Neuronal stem cell (in vitro differentiated cells): ENCODE data around the gene PCDHGA8.

Experiments
- DNase-seq: peaks from one replicate; pipeline ENCODE4 v3.0.0-alpha.2; 2013; ENCODE audit warnings: low spot score
- H2AFZ ChIP-seq: one replicate; pipeline ENCODE4 v1.6.1; 2013; ENCODE audit warnings: mild to moderate bottlenecking, low read length, inconsistent platforms
- H2AK5ac ChIP-seq: 2 replicates; pipeline ENCODE4 v1.6.1; 2013; ENCODE audit warnings: low read depth, mild to moderate bottlenecking, inconsistent platforms, low read length, moderate library complexity, mixed read lengths
- H2BK120ac ChIP-seq: 2 replicates; pipeline ENCODE4 v1.6.1; 2013; ENCODE audit warnings: low read depth, mild to moderate bottlenecking, inconsistent platforms, low read length, moderate library complexity, mixed read lengths
- H2BK12ac ChIP-seq: one replicate; pipeline ENCODE4 v1.6.1; 2013; ENCODE audit warnings: low read length, inconsistent platforms
- H2BK15ac ChIP-seq: 2 replicates; pipeline ENCODE4 v1.6.1; 2013; ENCODE audit warnings: mild to moderate bottlenecking, low read length, inconsistent platforms, mixed read lengths
- H2BK5ac ChIP-seq: one replicate; pipeline ENCODE4 v1.6.1; 2013; ENCODE audit warnings: inconsistent platforms, mild to moderate bottlenecking, low read length, moderate library complexity
- H3K14ac ChIP-seq: one replicate; pipeline ENCODE4 v1.6.1; 2013; ENCODE audit warnings: low read length, inconsistent platforms
- H3K18ac ChIP-seq: 2 replicates; pipeline ENCODE4 v1.6.1; 2013; ENCODE audit warnings: low read length, inconsistent platforms
- H3K23ac ChIP-seq: 2 replicates; pipeline ENCODE4 v1.6.1; 2013; ENCODE audit warnings: low read depth, mild to moderate bottlenecking, mixed read lengths, low read length, inconsistent platforms; ENCODE audit not compliant: poor library complexity
- H3K27ac ChIP-seq: replicated peaks from 3 replicates; pipeline ENCODE4 v1.5.1; 2013; ENCODE audit warnings: low read length, inconsistent platforms
- H3K27me3 ChIP-seq, 3 experiments: 2 replicates each; pipeline ENCODE4 v1.6.1; 2013; ENCODE audit warnings: low read length in 3 of 3, mild to moderate bottlenecking in 2 of 3, inconsistent platforms in 1 of 3, low read depth in 1 of 3, mixed read lengths in 1 of 3, moderate library complexity in 1 of 3; ENCODE audit not compliant: control insufficient read depth in 3 of 3, insufficient read depth in 3 of 3
- H3K36me3 ChIP-seq, 2 donors: replicated peaks in 1 of 2; 2 replicates each; pipeline ENCODE4 v1.6.1; 2013; ENCODE audit warnings: low read length in 2 of 2; ENCODE audit not compliant: control insufficient read depth in 2 of 2, insufficient read depth in 2 of 2
- H3K4ac ChIP-seq: 2 replicates; pipeline ENCODE4 v1.6.1; 2013; ENCODE audit warnings: inconsistent platforms, mild to moderate bottlenecking, low read length, moderate library complexity
- H3K4me1 ChIP-seq, 2 donors: 1 replicate in 1 of 2; 2 replicates in 1 of 2; pipeline ENCODE4 v1.6.1; 2013; ENCODE audit warnings: low read length in 2 of 2, low read depth in 1 of 2; ENCODE audit not compliant: control insufficient read depth in 2 of 2, insufficient read depth in 1 of 2
- H3K4me2 ChIP-seq: one replicate; pipeline ENCODE4 v1.6.1; 2013; ENCODE audit warnings: mild to moderate bottlenecking, low read length, inconsistent platforms; ENCODE audit not compliant: insufficient read depth, poor library complexity, severe bottlenecking
- H3K4me3 ChIP-seq, 2 donors: 2 replicates each; pipeline ENCODE4 v1.5.1; 2013; ENCODE audit warnings: low read length in 2 of 2, mild to moderate bottlenecking in 2 of 2, inconsistent platforms in 1 of 2, moderate library complexity in 1 of 2
- H3K79me1 ChIP-seq: one replicate; pipeline ENCODE4 v1.6.1; 2013; ENCODE audit warnings: low read depth, mild to moderate bottlenecking, inconsistent platforms, low read length, moderate library complexity
- H3K9ac ChIP-seq: one replicate; pipeline ENCODE4 v1.6.1; 2013; ENCODE audit warnings: mild to moderate bottlenecking, low read depth, low read length, inconsistent platforms; ENCODE audit not compliant: poor library complexity
- H3K9me3 ChIP-seq, 2 donors: replicated peaks in 1 of 2; 2 replicates each; pipeline versions ENCODE3 to v1.6.1; 2013; ENCODE audit warnings: low read length in 2 of 2, mild to moderate bottlenecking in 2 of 2, inconsistent platforms in 1 of 2, low read depth in 1 of 2, mixed read lengths in 1 of 2, moderate library complexity in 1 of 2; ENCODE audit not compliant: control insufficient read depth in 2 of 2, insufficient read depth in 1 of 2
- H4K8ac ChIP-seq: one replicate; pipeline ENCODE4 v1.6.1; 2013; ENCODE audit warnings: low read depth, mild to moderate bottlenecking, inconsistent platforms, low read length, moderate library complexity
- H4K91ac ChIP-seq: one replicate; pipeline ENCODE4 v1.6.1; 2013; ENCODE audit warnings: low read length, low read depth, mild to moderate bottlenecking, inconsistent platforms; ENCODE audit not compliant: poor library complexity
- WGBS, 2 donors: extraction: QIAGEN DNeasy Blood & Tissue Kit; methylation state at CpG; one replicate each; pipeline ENCODE4 v1.1.7; 2013; ENCODE audit warnings: missing lambda C conversion rate in 2 of 2, mixed read lengths in 1 of 2; ENCODE audit not compliant: insufficient read length in 2 of 2, insufficient replicate concordance in 1 of 2; ENCODE audit errors: extremely low coverage in 2 of 2; 5-methylcytosine and 5-hydroxymethylcytosine counted together

Gene PCDHGA8

DNA sequence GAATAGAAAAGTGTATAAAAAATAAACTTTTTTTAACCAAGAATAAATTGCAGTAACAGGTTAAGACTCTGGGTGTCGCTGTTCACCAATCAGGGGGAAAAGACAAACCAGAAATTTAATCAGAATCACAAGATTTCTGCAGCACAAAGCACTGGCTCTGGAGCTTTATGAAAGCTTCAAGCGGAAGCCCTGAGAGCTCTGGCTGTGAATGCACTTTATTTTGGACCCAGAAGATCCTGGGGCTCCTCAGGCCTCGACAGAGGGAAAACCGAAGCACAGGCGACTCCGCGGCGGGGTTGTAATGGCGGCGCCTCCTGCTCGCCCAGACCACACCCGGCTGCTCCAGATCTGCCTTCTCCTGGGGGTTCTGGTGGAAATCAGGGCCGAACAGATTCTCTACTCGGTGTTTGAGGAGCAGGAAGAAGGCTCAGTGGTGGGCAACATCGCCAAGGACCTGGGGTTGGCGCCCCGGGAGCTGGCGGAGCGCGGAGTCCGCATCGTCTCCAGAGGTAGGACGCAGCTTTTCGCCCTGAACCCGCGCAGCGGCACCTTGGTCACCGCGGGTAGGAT is 37.4 kb upstream of the PCDHGA8 start, which contains the start of gene PCDHGA4:
PCDHGA4 (plus strand) TSS at position 122 of the 570 bp plus-strand sequence; CDS start at position 209, 87 bp downstream.
- H2BK12ac ChIP-seq, result no peak within 1 kb of the TSS
- no peaks in the 10 kb centered on the region for H3K4me1 ChIP-seq
- H3K4me3 ChIP-seq, result no peak within 1 kb of the TSS
- H2AFZ ChIP-seq, result no peak within 1 kb of the TSS
- H3K18ac ChIP-seq, result no peak within 1 kb of the TSS
- no peak within 1 kb of the TSS for H3K4ac ChIP-seq
- DNase-seq, result no peak
- H3K9me3 ChIP-seq, result peaks cover 24 to 69% of the 10 kb centered on the region in 2 donors
- no peak within 1 kb of the TSS for H3K9ac ChIP-seq
- peaks cover 0 to 4% (median 0%) of the 10 kb centered on the region in 3 experiments for H3K27me3 ChIP-seq
- H2BK120ac ChIP-seq, result no peak within 1 kb of the TSS
- no peaks in the 10 kb centered on the region for H3K79me1 ChIP-seq
- no peak within 1 kb of the TSS for H3K27ac ChIP-seq
- no peak within 1 kb of the TSS for H4K8ac ChIP-seq
- no CpG with 5 or more reads among the region's 29 CpGs for WGBS, 2 donors
- H2BK5ac ChIP-seq, result no peak within 1 kb of the TSS
- H2AK5ac ChIP-seq, result no peak within 1 kb of the TSS
- no peak within 1 kb of the TSS for H3K14ac ChIP-seq
- no peak within 1 kb of the TSS for H2BK15ac ChIP-seq
- no peak within 1 kb of the TSS for H4K91ac ChIP-seq
- H3K4me2 ChIP-seq, result no peak within 1 kb of the TSS
- H3K23ac ChIP-seq, result no peak within 1 kb of the TSS
- peaks cover 0 to 3% of the 10 kb centered on the region in 2 donors for H3K36me3 ChIP-seq

DNA sequence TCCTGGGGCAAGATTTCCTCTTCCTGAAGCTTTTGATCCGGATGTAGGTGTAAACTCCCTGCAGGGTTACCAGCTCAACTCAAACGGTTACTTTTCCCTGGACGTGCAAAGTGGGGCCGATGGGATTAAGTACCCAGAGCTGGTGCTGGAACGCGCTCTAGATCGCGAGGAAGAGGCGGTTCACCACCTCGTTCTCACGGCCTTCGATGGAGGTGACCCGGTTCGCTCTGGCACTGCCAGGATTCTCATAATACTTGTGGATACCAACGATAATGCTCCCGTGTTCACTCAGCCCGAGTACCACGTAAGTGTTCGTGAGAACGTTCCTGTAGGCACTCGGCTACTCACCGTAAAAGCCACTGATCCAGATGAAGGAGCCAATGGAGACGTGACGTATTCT is 36.8 kb upstream of the PCDHGA8 start:
- no CpG with 5 or more reads among the region's 24 CpGs for WGBS, 2 donors
- DNase-seq, result no peak
- Histone ChIP-seq H3K27me3 (peaks cover 0 to 4% (median 0%) of the 10 kb centered on the region in 3 experiments), H3K4me2 (no peak overlapping the region), H4K91ac (no peak overlapping the region), H3K4me3 (no peak overlapping the region), H2AFZ (no peak overlapping the region), H3K4me1 (no peaks in the 10 kb centered on the region), H2AK5ac (no peak overlapping the region), H2BK5ac (no peak overlapping the region), H3K36me3 (peaks cover 0 to 3% of the 10 kb centered on the region in 2 donors), H2BK15ac (no peak overlapping the region), H4K8ac (no peak overlapping the region), H3K9ac (no peak overlapping the region), H3K9me3 (peaks cover 27 to 70% of the 10 kb centered on the region in 2 donors), H3K14ac (no peak overlapping the region), H2BK12ac (no peak overlapping the region), H3K27ac (no peak overlapping the region), H3K79me1 (no peaks in the 10 kb centered on the region), H3K4ac (no peak overlapping the region), H3K18ac (no peak overlapping the region), H3K23ac (no peak overlapping the region), H2BK120ac (no peak overlapping the region)

DNA sequence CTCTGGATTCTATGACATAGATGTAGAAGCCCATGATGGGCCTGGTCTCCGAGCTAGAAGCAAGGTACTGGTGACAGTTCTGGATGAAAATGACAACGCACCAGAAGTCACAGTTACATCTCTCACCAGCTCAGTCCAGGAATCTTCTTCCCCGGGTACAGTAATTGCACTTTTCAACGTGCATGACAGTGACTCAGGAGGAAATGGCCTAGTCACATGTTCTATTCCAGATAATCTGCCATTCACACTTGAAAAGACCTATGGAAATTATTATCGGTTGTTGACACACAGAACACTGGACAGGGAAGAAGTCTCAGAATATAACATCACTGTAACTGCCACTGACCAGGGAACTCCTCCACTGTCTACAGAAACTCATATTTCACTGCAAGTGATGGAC is 36.3 kb upstream of the PCDHGA8 start:
- DNase-seq, result no peak
- H3K14ac ChIP-seq, result no peak overlapping the region
- H3K79me1 ChIP-seq, result no peaks in the 10 kb centered on the region
- H2BK12ac ChIP-seq, result no peak overlapping the region
- H3K27ac ChIP-seq, result no peak overlapping the region
- no peak overlapping the region for H3K4ac ChIP-seq
- H3K4me2 ChIP-seq, result no peak overlapping the region
- no peak overlapping the region for H2BK15ac ChIP-seq
- no peak overlapping the region for H3K23ac ChIP-seq
- no peak overlapping the region for H4K8ac ChIP-seq
- H2BK120ac ChIP-seq, result no peak overlapping the region
- H3K36me3 ChIP-seq, result peaks cover 0 to 3% of the 10 kb centered on the region in 2 donors
- no peak overlapping the region for H2AFZ ChIP-seq
- no peak overlapping the region for H2BK5ac ChIP-seq
- no peak overlapping the region for H4K91ac ChIP-seq
- peaks cover 0 to 4% (median 0%) of the 10 kb centered on the region in 3 experiments for H3K27me3 ChIP-seq
- no peak overlapping the region for H2AK5ac ChIP-seq
- H3K18ac ChIP-seq, result no peak overlapping the region
- peaks cover 24 to 70% of the 10 kb centered on the region in 2 donors for H3K9me3 ChIP-seq
- H3K4me3 ChIP-seq, result no peak overlapping the region
- WGBS, 2 donors, result no CpG with 5 or more reads among the region's 5 CpGs
- H3K9ac ChIP-seq, result no peak overlapping the region
- H3K4me1 ChIP-seq, result no peaks in the 10 kb centered on the region

DNA sequence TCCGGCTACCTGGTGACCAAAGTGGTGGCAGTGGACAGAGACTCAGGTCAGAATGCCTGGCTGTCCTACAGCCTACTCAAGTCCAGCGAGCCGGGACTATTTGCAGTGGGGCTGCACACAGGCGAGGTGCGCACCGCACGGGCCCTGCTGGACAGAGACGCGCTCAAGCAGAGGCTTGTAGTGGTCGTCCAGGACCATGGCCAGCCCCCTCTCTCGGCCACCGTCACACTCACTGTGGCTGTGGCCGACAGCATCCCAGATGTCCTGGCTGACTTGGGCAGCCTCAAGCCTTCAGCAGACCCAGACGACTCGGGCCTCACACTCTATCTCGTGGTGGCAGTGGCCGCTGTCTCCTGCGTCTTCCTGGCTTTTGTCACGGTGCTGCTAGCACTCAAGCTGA is 35.5 kb upstream of the PCDHGA8 start:
- H3K4me3 ChIP-seq, result peak overlapping the region in 1 of 2 donors; percentile 51
- H2BK12ac ChIP-seq, result no peak overlapping the region
- no peak overlapping the region for H3K18ac ChIP-seq
- peaks cover 25 to 67% of the 10 kb centered on the region in 2 donors for H3K9me3 ChIP-seq
- peak overlapping the region; percentile 16 for H3K9ac ChIP-seq
- WGBS, 2 donors, result no CpG with 5 or more reads among the region's 19 CpGs
- no peak overlapping the region for H2BK5ac ChIP-seq
- H3K23ac ChIP-seq, result peak overlapping the region; percentile 44
- no peaks in the 10 kb centered on the region for H3K79me1 ChIP-seq
- no peak overlapping the region for H4K91ac ChIP-seq
- H4K8ac ChIP-seq, result no peak overlapping the region
- no peak for DNase-seq
- H3K27ac ChIP-seq, result no peak overlapping the region
- no peak overlapping the region for H3K14ac ChIP-seq
- no peak overlapping the region for H2BK15ac ChIP-seq
- no peak overlapping the region for H2AFZ ChIP-seq
- no peak overlapping the region for H3K4ac ChIP-seq
- H3K4me2 ChIP-seq, result no peak overlapping the region
- no peaks in the 10 kb centered on the region for H3K4me1 ChIP-seq
- peak overlapping the region; percentile 54 for H2AK5ac ChIP-seq
- peaks cover 0 to 4% (median 0%) of the 10 kb centered on the region in 3 experiments for H3K27me3 ChIP-seq
- peak overlapping the region; percentile 66 for H2BK120ac ChIP-seq
- peaks cover 0 to 3% of the 10 kb centered on the region in 2 donors for H3K36me3 ChIP-seq
